GM23338 (cell line): ENCODE measurements around the gene VILL. TPM values are rescaled to one million over a fixed set of nuclear protein-coding genes. Genes with fewer than 3 reads are reported as not detected.
A peak's percentile ranks its signal among the peaks of the same experiment; 100 is the strongest.

Experiments used
- ATAC-seq: fragments of 200-7000 bp; cut with Tn5 transposase; 3 replicates; pipeline ENCODE4 v1.9.1; 2020
- DNase-seq: peaks from one replicate; pipeline ENCODE4 v3.0.0-alpha.2; 2015; ENCODE audit warnings: low spot score
- H2AFZ ChIP-seq: fragments of 200-600 bp; sonication (generic); 2 replicates; pipeline ENCODE4 v1.8.0; 2016; ENCODE audit warnings: antibody characterized with exemption, mild to moderate bottlenecking, moderate library complexity
- H3F3A ChIP-seq: fragments of 200-600 bp; sonication (generic); replicated peaks from 2 replicates; pipeline ENCODE4 v1.8.0; 2017; ENCODE audit warnings: antibody characterized with exemption, mixed run types, low read depth
- H3K27ac ChIP-seq: fragments of 200-600 bp; sonication (generic); 2 replicates; pipeline ENCODE4 v1.6.1; 2016; ENCODE audit warnings: low read depth
- H3K27me3 ChIP-seq: fragments of 200-600 bp; sonication (generic); 2 replicates; pipeline ENCODE4 v1.8.0; 2016; ENCODE audit warnings: mild to moderate bottlenecking, mixed run types, moderate library complexity; ENCODE audit not compliant: insufficient read depth
- H3K36me3 ChIP-seq: fragments of 200-600 bp; sonication (generic); 2 replicates; pipeline ENCODE4 v1.8.0; 2016; ENCODE audit warnings: mild to moderate bottlenecking; ENCODE audit not compliant: insufficient read depth
- H3K4me1 ChIP-seq: fragments of 200-600 bp; sonication (generic); 2 replicates; pipeline ENCODE4 v1.8.0; 2016; ENCODE audit warnings: mild to moderate bottlenecking, moderate library complexity; ENCODE audit not compliant: insufficient read depth
- H3K4me2 ChIP-seq: fragments of 200-600 bp; sonication (generic); 2 replicates; pipeline ENCODE4 v1.7.1; 2017; ENCODE audit warnings: mixed run types
- H3K4me3 ChIP-seq: fragments of 200-600 bp; sonication (generic); 2 replicates; pipeline ENCODE4 v1.6.1; 2016; ENCODE audit warnings: mixed run types
- H3K79me2 ChIP-seq: fragments of 200-600 bp; sonication (generic); replicated peaks from 2 replicates; pipeline ENCODE4 v1.8.0; 2017; ENCODE audit warnings: mild to moderate bottlenecking; ENCODE audit not compliant: insufficient read depth
- H3K9me2 ChIP-seq: fragments of 200-600 bp; sonication (generic); 2 replicates; pipeline ENCODE4 v1.8.0; 2017; ENCODE audit not compliant: insufficient read depth
- H4K20me1 ChIP-seq: fragments of 200-600 bp; sonication (generic); replicated peaks from 2 replicates; pipeline ENCODE4 v1.8.0; 2017; ENCODE audit warnings: mild to moderate bottlenecking; ENCODE audit not compliant: insufficient read depth
- H3K27ac Mint-ChIP-seq: 2 replicates; pipeline ENCODE4 v1.8.0; 2020; ENCODE audit warnings: inconsistent platforms, mild to moderate bottlenecking, moderate library complexity, mixed read lengths
- H3K27me3 Mint-ChIP-seq: 3 replicates; pipeline ENCODE4 v1.8.0; 2022; ENCODE audit warnings: low read depth, mild to moderate bottlenecking, moderate library complexity, mixed read lengths, inconsistent platforms; ENCODE audit not compliant: insufficient read depth, poor library complexity
- H3K36me3 Mint-ChIP-seq: 3 replicates; pipeline ENCODE4 v1.8.0; 2021; ENCODE audit warnings: low read depth, mild to moderate bottlenecking, inconsistent platforms, moderate library complexity, mixed read lengths
- H3K4me1 Mint-ChIP-seq: 3 replicates; pipeline ENCODE4 v1.8.0; 2020; ENCODE audit warnings: mild to moderate bottlenecking, inconsistent platforms, mixed read lengths
- H3K4me3 Mint-ChIP-seq: 3 replicates; pipeline ENCODE4 v1.8.0; 2021; ENCODE audit warnings: moderate library complexity, mild to moderate bottlenecking, inconsistent platforms, mixed read lengths
- H3K9me3 Mint-ChIP-seq: 3 replicates; pipeline ENCODE4 v1.8.0; 2020; ENCODE audit warnings: moderate library complexity, mild to moderate bottlenecking, inconsistent platforms, mixed read lengths
- CREB1 ChIP-seq: fragments of 250-450 bp; sonication (Bioruptor Pico); IDR thresholded peaks from 2 replicates; pipeline ENCODE4 v1.5.0; 2020; ENCODE audit warnings: low read depth, mild to moderate bottlenecking, moderate library complexity
- EZH2 ChIP-seq: fragments of 200-600 bp; sonication (generic); IDR thresholded peaks from one replicate; pipeline ENCODE4 v1.8.0; 2017; ENCODE audit warnings: antibody characterized with exemption, mild to moderate bottlenecking, low read depth; ENCODE audit not compliant: unreplicated experiment
- EZH2phosphoT487 ChIP-seq: fragments of 200-600 bp; sonication (generic); IDR thresholded peaks from one replicate; pipeline ENCODE4 v1.8.1; 2018; ENCODE audit warnings: antibody characterized with exemption; ENCODE audit not compliant: unreplicated experiment
- JUNB ChIP-seq: IDR thresholded peaks from one replicate; pipeline ENCODE4 v1.6.1; 2016; ENCODE audit warnings: antibody characterized with exemption; ENCODE audit not compliant: unreplicated experiment
- NANOG ChIP-seq: IDR thresholded peaks from 2 replicates; pipeline ENCODE4 v1.6.1; 2016; ENCODE audit warnings: antibody characterized with exemption, borderline replicate concordance
- POLR2AphosphoS5 ChIP-seq: IDR thresholded peaks from 2 replicates; pipeline ENCODE4 v1.6.1; 2016; ENCODE audit warnings: antibody characterized with exemption, low read depth
- STAT1 ChIP-seq: IDR thresholded peaks from one replicate; pipeline ENCODE4 v1.6.1; 2016; ENCODE audit warnings: antibody characterized with exemption; ENCODE audit not compliant: unreplicated experiment
- ZNF114 ChIP-seq: fragments of 250-450 bp; sonication (Bioruptor Pico); IDR thresholded peaks from 2 replicates; pipeline ENCODE4 v1.5.0; 2020; ENCODE audit warnings: mild to moderate bottlenecking, moderate library complexity
- ZNF331 ChIP-seq: fragments of 250-450 bp; sonication (Bioruptor Pico); IDR thresholded peaks from 2 replicates; pipeline ENCODE4 v1.5.0; 2020; ENCODE audit warnings: low read depth, mild to moderate bottlenecking, moderate library complexity
- polyA plus RNA-seq: library from polyadenylated mRNA; unstranded; fragments of >200 nt; fragmentation: Nextera tagmentation; extraction: Ambion mirVana; gene quantifications from 2 replicates; pipeline ENCODE4 v1.2.1, GENCODE V29; 2016
- total RNA-seq: library from RNA; depleted of rRNA; stranded (reverse); fragments of >200 nt; shearing (Covaris generic); gene quantifications from 2 replicates; pipeline ENCODE4 v1.2.3, GENCODE V29; 2014
- TF ChIP-seq, protein P1 (sequence below): IDR thresholded peaks from one replicate; pipeline ENCODE4 v1.6.1; 2018; ENCODE audit warnings: antibody characterized with exemption; ENCODE audit not compliant: unreplicated experiment
- TF ChIP-seq, protein P2 (sequence below): fragments of 250-450 bp; sonication (Bioruptor Pico); IDR thresholded peaks from 2 replicates; pipeline ENCODE4 v1.5.0; 2020; ENCODE audit warnings: mild to moderate bottlenecking, moderate library complexity
- TF ChIP-seq, protein P3 (sequence below): IDR thresholded peaks from 2 replicates; pipeline ENCODE4 v1.6.1; 2016; ENCODE audit warnings: antibody characterized with exemption
- TF ChIP-seq, protein P4 (sequence below), 2 experiments: fragments of 200-600 bp in 1 of 2; sonication (generic) in 1 of 2; conservative IDR thresholded peaks; 2 replicates each; pipeline versions ENCODE4 v1.5.1 to v1.6.1; 2016 to 2017; ENCODE audit warnings: antibody characterized with exemption in 2 of 2, low read depth in 2 of 2, mild to moderate bottlenecking in 2 of 2, moderate library complexity in 1 of 2

Gene VILL
- total and polyA plus RNA-seq, 2 experiments from 2014 or later = 2.7 to 9.8 TPM

DNA sequence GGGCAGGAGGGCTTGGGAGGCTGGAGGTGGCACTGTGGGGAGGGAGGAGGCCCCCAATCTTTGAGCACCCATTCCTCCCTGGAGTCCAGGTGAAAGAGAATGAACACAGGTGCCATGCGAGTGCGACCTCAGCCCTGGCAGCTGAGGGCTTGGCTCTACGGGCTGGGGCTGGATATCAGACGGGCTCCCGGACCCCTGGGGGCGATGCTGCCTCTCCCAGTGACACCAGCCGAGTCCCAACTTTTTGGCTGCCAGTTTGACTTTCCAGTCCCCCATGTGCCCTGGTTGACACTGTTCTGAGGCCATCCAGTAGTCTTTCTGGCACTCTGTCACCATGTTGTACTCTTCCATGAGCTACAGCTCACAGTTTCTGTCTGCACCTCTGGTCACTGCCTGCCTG is 1.2 kb downstream of the VILL start:
- Mint-ChIP-seq H3K27me3 (peaks cover 20% of the 10 kb centered on the region), H3K4me1 (peaks cover 12% of the 10 kb centered on the region; the same call in 2 of the 3 replicates), H3K27ac (no peak overlapping the region), H3K4me3 (no peak overlapping the region), H3K36me3 (no peaks in the 10 kb centered on the region), H3K9me3 (no peaks in the 10 kb centered on the region)
- Histone ChIP-seq H3K27me3 (no peaks in the 10 kb centered on the region), H3K79me2 (no peaks in the 10 kb centered on the region), H3K9me2 (no peaks in the 10 kb centered on the region), H4K20me1 (no peaks in the 10 kb centered on the region), H2AFZ (peak overlapping the region; percentile 96), H3K36me3 (no peaks in the 10 kb centered on the region), H3K27ac (no peak overlapping the region), H3K4me2 (no peak overlapping the region), H3F3A (peaks cover 4% of the 10 kb centered on the region; the same call in 1 of the 2 replicates), H3K4me1 (peaks cover 11% of the 10 kb centered on the region; the same call in 1 of the 2 replicates), H3K4me3 (no peak overlapping the region)
- no peak for DNase-seq
- no peak for ATAC-seq
- no peak for TF ChIP-seq STAT1
- no peak for TF ChIP-seq EZH2phosphoT487
- no peak for TF ChIP-seq JUNB
- no peak for TF ChIP-seq ZNF114
- no peak for TF ChIP-seq POLR2AphosphoS5
- TF ChIP-seq, protein P1, sequence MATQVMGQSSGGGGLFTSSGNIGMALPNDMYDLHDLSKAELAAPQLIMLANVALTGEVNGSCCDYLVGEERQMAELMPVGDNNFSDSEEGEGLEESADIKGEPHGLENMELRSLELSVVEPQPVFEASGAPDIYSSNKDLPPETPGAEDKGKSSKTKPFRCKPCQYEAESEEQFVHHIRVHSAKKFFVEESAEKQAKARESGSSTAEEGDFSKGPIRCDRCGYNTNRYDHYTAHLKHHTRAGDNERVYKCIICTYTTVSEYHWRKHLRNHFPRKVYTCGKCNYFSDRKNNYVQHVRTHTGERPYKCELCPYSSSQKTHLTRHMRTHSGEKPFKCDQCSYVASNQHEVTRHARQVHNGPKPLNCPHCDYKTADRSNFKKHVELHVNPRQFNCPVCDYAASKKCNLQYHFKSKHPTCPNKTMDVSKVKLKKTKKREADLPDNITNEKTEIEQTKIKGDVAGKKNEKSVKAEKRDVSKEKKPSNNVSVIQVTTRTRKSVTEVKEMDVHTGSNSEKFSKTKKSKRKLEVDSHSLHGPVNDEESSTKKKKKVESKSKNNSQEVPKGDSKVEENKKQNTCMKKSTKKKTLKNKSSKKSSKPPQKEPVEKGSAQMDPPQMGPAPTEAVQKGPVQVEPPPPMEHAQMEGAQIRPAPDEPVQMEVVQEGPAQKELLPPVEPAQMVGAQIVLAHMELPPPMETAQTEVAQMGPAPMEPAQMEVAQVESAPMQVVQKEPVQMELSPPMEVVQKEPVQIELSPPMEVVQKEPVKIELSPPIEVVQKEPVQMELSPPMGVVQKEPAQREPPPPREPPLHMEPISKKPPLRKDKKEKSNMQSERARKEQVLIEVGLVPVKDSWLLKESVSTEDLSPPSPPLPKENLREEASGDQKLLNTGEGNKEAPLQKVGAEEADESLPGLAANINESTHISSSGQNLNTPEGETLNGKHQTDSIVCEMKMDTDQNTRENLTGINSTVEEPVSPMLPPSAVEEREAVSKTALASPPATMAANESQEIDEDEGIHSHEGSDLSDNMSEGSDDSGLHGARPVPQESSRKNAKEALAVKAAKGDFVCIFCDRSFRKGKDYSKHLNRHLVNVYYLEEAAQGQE = no peak
- TF ChIP-seq NANOG = no peak
- TF ChIP-seq, protein P2, sequence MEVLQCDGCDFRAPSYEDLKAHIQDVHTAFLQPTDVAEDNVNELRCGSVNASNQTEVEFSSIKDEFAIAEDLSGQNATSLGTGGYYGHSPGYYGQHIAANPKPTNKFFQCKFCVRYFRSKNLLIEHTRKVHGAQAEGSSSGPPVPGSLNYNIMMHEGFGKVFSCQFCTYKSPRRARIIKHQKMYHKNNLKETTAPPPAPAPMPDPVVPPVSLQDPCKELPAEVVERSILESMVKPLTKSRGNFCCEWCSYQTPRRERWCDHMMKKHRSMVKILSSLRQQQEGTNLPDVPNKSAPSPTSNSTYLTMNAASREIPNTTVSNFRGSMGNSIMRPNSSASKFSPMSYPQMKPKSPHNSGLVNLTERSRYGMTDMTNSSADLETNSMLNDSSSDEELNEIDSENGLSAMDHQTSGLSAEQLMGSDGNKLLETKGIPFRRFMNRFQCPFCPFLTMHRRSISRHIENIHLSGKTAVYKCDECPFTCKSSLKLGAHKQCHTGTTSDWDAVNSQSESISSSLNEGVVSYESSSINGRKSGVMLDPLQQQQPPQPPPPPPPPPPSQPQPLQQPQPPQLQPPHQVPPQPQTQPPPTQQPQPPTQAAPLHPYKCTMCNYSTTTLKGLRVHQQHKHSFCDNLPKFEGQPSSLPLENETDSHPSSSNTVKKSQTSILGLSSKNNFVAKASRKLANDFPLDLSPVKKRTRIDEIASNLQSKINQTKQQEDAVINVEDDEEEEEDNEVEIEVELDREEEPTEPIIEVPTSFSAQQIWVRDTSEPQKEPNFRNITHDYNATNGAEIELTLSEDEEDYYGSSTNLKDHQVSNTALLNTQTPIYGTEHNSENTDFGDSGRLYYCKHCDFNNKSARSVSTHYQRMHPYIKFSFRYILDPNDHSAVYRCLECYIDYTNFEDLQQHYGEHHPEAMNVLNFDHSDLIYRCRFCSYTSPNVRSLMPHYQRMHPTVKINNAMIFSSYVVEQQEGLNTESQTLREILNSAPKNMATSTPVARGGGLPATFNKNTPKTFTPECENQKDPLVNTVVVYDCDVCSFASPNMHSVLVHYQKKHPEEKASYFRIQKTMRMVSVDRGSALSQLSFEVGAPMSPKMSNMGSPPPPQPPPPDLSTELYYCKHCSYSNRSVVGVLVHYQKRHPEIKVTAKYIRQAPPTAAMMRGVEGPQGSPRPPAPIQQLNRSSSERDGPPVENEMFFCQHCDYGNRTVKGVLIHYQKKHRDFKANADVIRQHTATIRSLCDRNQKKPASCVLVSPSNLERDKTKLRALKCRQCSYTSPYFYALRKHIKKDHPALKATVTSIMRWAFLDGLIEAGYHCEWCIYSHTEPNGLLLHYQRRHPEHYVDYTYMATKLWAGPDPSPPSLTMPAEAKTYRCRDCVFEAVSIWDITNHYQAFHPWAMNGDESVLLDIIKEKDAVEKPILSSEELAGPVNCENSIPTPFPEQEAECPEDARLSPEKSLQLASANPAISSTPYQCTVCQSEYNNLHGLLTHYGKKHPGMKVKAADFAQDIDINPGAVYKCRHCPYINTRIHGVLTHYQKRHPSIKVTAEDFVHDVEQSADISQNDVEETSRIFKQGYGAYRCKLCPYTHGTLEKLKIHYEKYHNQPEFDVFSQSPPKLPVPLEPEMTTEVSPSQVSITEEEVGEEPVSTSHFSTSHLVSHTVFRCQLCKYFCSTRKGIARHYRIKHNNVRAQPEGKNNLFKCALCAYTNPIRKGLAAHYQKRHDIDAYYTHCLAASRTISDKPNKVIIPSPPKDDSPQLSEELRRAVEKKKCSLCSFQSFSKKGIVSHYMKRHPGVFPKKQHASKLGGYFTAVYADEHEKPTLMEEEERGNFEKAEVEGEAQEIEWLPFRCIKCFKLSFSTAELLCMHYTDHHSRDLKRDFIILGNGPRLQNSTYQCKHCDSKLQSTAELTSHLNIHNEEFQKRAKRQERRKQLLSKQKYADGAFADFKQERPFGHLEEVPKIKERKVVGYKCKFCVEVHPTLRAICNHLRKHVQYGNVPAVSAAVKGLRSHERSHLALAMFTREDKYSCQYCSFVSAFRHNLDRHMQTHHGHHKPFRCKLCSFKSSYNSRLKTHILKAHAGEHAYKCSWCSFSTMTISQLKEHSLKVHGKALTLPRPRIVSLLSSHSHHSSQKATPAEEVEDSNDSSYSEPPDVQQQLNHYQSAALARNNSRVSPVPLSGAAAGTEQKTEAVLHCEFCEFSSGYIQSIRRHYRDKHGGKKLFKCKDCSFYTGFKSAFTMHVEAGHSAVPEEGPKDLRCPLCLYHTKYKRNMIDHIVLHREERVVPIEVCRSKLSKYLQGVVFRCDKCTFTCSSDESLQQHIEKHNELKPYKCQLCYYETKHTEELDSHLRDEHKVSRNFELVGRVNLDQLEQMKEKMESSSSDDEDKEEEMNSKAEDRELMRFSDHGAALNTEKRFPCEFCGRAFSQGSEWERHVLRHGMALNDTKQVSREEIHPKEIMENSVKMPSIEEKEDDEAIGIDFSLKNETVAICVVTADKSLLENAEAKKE (CRISPR knock-in tag) = no peak
- TF ChIP-seq, protein P3, sequence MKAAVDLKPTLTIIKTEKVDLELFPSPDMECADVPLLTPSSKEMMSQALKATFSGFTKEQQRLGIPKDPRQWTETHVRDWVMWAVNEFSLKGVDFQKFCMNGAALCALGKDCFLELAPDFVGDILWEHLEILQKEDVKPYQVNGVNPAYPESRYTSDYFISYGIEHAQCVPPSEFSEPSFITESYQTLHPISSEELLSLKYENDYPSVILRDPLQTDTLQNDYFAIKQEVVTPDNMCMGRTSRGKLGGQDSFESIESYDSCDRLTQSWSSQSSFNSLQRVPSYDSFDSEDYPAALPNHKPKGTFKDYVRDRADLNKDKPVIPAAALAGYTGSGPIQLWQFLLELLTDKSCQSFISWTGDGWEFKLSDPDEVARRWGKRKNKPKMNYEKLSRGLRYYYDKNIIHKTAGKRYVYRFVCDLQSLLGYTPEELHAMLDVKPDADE = no peak
- TF ChIP-seq EZH2 = no peak
- TF ChIP-seq CREB1 (CRISPR knock-in tag) = no peak
- no peak for TF ChIP-seq ZNF331 (CRISPR knock-in tag)
- TF ChIP-seq, protein P4, sequence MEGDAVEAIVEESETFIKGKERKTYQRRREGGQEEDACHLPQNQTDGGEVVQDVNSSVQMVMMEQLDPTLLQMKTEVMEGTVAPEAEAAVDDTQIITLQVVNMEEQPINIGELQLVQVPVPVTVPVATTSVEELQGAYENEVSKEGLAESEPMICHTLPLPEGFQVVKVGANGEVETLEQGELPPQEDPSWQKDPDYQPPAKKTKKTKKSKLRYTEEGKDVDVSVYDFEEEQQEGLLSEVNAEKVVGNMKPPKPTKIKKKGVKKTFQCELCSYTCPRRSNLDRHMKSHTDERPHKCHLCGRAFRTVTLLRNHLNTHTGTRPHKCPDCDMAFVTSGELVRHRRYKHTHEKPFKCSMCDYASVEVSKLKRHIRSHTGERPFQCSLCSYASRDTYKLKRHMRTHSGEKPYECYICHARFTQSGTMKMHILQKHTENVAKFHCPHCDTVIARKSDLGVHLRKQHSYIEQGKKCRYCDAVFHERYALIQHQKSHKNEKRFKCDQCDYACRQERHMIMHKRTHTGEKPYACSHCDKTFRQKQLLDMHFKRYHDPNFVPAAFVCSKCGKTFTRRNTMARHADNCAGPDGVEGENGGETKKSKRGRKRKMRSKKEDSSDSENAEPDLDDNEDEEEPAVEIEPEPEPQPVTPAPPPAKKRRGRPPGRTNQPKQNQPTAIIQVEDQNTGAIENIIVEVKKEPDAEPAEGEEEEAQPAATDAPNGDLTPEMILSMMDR (conservative IDR thresholded peaks at IDR 0.05; ENCODE audit: low read depth in 2 of 2) = no peak
